ENCODE data around the gene NFILZ.
"Not testable (repeated sequence)": the region's sequence is repeated elsewhere in the genome, so short reads cannot be mapped to it uniquely, and the experiment has no call there.

The NFILZ gene

DNA sequence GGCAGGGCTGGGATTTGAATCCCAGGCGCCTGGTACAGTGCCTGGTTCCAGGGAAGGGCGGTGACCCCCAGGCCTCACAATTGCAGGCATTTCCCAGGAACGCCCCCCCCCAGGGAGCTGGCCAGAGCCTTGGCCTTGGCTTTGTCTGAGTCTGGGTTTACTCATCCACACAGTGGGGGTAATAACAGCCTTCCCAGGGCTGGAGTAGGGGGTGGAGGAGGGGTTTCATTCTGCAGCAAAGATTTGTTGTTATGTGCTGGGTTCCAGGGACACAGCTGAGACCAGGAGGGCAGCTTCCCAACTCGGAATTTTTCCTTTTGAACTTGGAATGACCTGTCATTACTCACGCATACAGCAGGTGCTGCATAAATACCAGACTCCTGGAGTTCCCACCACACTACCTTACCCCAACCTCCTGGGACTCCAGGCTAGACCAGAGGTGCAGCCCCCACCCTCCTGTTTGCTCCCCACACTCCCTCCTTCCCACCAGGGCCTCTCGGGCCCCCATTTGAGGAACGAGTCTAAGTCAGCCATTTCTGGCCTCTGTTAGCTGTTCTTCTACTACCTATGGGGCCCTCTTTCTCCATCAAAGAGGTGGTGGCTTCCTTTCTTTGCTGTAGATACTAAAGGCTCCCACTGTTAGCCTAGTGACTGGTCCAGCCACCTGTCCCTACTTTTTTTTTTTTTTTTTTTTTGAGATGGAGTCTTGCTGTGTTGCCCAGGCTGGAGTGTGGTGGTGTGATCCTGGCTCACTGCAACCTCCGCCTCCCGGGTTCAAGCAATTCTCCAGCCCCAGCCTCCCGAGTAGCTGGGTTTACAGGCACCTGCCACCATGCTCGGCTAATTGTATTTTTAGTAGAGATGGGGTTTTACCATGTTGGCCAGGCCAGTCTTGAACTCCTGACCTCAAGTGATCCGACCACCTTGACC, 18.3 kb upstream of the NFILZ start:
- peak; percentile 48 for DNase-seq (ENCODE audit: low spot score)
- TF ChIP-seq, protein P1, sequence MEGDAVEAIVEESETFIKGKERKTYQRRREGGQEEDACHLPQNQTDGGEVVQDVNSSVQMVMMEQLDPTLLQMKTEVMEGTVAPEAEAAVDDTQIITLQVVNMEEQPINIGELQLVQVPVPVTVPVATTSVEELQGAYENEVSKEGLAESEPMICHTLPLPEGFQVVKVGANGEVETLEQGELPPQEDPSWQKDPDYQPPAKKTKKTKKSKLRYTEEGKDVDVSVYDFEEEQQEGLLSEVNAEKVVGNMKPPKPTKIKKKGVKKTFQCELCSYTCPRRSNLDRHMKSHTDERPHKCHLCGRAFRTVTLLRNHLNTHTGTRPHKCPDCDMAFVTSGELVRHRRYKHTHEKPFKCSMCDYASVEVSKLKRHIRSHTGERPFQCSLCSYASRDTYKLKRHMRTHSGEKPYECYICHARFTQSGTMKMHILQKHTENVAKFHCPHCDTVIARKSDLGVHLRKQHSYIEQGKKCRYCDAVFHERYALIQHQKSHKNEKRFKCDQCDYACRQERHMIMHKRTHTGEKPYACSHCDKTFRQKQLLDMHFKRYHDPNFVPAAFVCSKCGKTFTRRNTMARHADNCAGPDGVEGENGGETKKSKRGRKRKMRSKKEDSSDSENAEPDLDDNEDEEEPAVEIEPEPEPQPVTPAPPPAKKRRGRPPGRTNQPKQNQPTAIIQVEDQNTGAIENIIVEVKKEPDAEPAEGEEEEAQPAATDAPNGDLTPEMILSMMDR (IDR thresholded peaks at IDR 0.05; ENCODE audit: extremely low read depth, missing control alignments): no peak

GRCh38 chr19:8612807-8613171, 17.6 kb upstream of the NFILZ start:
- TF ChIP-seq, protein P1 (IDR thresholded peaks at IDR 0.05; ENCODE audit: extremely low read depth, missing control alignments): no peak

DNA sequence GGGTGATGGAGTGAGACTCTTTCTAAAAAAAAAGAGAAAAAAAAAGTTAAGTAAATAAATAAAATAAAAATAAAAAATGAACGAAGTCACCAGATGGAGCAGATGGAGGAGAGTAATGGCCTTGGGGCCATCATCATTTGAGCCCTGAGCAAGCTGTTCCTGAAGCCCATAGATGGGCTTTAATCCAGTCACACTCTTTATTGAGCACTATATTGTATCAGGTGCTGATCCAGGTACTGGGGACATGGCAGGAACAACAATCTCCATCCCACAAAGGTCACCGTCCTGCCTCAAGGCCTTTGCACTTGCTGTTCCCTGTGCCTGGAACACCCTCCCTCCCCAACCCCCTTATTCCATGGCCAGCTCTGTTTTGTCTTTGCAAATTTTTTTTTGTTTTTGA, 16.0 kb upstream of the NFILZ start:
- no peak for DNase-seq (ENCODE audit: low spot score)

More at GRCh38 chr19:8612807-8613171, 17.6 kb upstream of the NFILZ start:
- peak; percentile 47 for DNase-seq (ENCODE audit: low spot score)

DNA sequence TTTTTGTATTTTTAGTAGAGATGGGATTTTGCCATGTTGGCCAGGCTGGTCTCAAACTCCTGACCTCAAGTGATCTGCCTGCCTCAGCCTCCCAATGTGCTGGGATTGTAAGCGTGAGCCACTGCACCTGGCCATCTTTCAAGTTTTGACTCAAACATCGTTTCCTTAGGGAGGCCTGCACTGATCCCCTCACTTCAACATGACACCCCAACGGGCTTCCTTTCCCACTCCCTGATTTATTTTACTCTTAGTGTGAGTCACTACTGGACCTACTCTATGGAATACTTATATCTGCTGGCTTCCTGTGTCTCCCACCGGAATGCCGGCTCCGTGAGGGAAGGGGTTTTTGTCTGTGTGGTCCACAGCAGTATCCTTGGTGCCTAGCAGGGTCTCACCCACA, 15.4 kb upstream of the NFILZ start:
- TF ChIP-seq, protein P1 (IDR thresholded peaks at IDR 0.05; ENCODE audit: extremely low read depth, missing control alignments): no peak
- DNase-seq (ENCODE audit: low spot score): no peak

More for the DNA sequence above, 16.0 kb upstream of the NFILZ start:
- TF ChIP-seq, protein P1 (IDR thresholded peaks at IDR 0.05; ENCODE audit: extremely low read depth, missing control alignments): no peak

DNA sequence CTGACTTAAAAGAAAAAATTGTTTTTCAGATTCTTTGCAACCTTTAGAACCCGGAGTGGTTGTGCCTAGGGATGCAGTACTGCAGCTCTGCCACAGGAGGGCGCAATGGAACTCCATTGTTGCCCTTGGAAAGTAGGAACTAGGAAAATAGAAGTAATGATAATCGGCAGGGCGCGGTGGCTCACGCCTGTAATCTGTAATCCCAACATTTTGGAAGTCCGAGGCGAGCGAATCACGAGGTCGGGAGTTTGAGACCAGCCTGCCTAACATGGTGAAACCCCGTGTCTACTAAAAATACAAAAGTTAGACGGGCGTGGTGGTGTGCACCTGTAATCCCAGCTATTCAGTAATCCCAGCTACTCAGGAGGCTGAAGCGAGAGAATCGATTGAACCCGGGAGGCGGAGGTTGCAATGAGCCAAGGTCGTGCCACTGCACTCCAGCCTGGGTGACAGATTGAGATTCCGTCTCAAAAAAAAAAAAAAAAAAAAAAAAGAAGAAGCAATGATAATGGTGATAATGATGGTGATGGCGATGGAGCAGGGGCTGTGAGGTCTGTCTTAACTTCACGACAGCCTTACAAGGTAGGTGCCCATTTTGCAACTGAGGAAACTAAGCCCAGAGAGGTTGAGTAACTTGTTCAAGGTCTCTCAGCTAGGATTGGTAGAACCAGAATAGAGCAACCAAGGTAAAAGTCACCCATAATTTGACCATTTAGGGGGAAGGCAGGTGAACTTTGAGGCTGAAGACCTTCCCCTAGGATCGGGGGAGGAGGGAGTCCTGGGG, 14.4 kb upstream of the NFILZ start:
- TF ChIP-seq, protein P1 (IDR thresholded peaks at IDR 0.05; ENCODE audit: extremely low read depth, missing control alignments): peak; percentile 83
- DNase-seq (ENCODE audit: low spot score): peak; percentile 64

DNA sequence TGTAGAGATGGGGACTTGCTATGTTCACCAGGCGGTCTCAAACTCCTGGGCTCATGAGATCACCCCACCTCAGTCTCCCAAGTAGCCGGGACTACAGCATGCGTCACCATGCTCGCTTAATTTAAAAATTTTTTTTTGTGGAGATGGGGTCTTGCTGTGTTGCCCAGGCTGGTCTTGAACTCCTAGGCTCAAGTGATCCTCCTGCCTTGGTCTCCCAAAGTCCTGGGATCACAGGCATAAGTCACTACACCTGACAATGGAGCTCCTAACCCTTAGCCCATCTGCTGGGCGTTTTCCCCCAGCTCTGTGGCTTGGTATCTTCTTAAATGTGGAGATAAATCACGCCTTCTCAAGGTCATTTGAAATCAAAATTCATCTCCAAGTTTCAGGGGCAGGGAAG, 13.6 kb upstream of the NFILZ start:
- DNase-seq (ENCODE audit: low spot score): no peak
- TF ChIP-seq, protein P1 (IDR thresholded peaks at IDR 0.05; ENCODE audit: extremely low read depth, missing control alignments): no peak

DNA sequence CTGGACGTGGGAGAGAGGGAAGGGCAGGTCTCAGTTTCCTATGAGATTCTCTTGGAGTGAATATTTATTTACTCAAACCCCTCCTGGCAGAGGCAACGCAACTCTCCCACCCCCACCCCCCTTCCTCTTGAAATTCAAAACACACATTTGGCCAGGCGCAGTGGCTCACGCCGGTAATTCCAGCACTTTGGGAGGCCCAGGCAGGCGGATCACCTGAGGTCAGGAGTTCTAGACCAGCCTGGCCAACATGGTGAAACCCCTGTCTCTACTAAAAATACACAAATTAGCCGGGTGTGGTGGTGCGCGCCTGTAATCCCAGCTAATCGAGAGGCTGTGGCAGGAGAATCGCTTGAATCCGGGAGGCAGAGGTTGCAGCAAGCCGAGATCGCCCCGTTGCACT, 13.1 kb upstream of the NFILZ start:
- not testable (repeated sequence) for DNase-seq (ENCODE audit: low spot score)
